Measurements from ENCODE around the gene LMO7. TPM values are rescaled to one million over a fixed set of nuclear protein-coding genes. Genes with fewer than 3 reads are reported as not detected.

The LMO7 gene
- total and polyA plus RNA-seq, 4 donors = 17.5 to 69.6 (median 38.2) TPM

DNA sequence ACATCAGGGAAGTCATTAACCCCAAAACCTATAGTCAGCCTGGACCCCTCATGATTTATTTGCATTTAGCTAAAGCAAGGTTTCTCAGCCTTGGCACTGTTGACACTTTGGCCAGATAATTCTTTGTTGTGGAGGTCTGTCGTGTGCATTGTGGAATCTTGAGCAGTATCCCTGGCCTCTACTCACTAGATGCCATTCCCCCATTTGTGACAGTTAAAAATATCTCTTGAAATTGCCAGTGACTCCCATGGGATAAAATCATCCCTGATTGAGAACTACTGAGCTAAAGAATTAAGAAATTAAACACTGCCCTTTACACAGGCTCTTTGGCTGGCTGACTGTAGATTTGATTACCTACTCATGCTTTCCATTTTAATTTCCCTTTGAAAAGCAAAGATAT, 102.7 kb downstream of the LMO7 start:
- Histone ChIP-seq H3K9ac (ENCODE audit: low read depth in 1 of 2, low read length in 2 of 2) (no peak overlapping the region), H3K4me3 (ENCODE audit: low read depth in 1 of 3, low read length in 3 of 3) (no peak overlapping the region), H3K36me3 (ENCODE audit: control insufficient read depth in 4 of 4, insufficient read depth in 3 of 4, low read depth in 1 of 4, low read length in 3 of 4) (peaks cover 0 to 2% (median 0%) of the 10 kb centered on the region in 4 donors), H3K27me3 (ENCODE audit: control insufficient read depth in 4 of 4, insufficient read depth in 4 of 4, low read length in 3 of 4) (no peaks in the 10 kb centered on the region), H3K27ac (ENCODE audit: low read depth in 1 of 2, low read length in 2 of 2) (no peak overlapping the region), H3K4me1 (ENCODE audit: control insufficient read depth in 4 of 4, insufficient read depth in 4 of 4, low read length in 3 of 4) (peaks cover 0 to 4% (median 0%) of the 10 kb centered on the region in 4 donors), H3K9me3 (ENCODE audit: control insufficient read depth in 4 of 4, low read length in 3 of 4) (no peaks in the 10 kb centered on the region)
- 84% methylated on average over 1 of the region's 1 CpG for WGBS
- DNase-seq (ENCODE audit: low spot score) = no peak
- no peak for TF ChIP-seq RXRA (IDR thresholded peaks at IDR 0.05)

DNA sequence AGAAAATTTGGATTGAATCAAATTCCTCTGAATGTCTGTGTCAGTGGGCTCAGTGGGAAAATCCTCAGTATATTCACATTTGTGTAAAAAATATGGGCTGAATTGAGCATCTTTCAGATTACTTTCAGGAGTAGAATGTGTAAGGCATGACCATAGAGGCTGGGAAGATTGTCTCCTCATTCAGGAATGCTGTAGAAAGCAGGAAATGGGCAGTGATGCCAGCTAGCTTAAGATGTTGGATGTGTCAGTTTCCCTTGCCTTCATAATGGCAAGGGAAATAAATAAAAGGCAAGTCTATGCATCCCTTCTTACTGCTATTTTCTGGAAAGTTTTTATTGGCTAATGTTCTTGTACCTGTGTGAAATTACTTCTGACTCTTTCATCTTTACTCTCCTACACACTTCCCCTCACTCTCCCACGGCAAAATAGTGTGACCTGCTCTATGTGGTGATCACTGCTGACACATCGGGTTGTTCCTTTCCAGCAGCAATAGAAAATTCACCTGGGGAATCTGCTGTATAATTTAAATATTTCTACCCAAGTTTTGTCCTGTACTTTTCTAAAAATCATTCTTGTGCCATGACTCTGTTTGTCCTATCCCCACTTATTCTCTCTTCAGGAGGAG, 103.2 kb downstream of the LMO7 start:
- no peak for TF ChIP-seq ATF3 (IDR thresholded peaks at IDR 0.05)
- no peak for TF ChIP-seq FOXA1 (IDR thresholded peaks at IDR 0.05)
- no peak for TF ChIP-seq GABPA (IDR thresholded peaks at IDR 0.05 in 1 of 2, conservative IDR thresholded peaks at IDR 0.05 in 1 of 2)
- TF ChIP-seq EGR1 (IDR thresholded peaks at IDR 0.05; ENCODE audit: low read depth in 2 of 2) = no peak
- no peak for TF ChIP-seq RAD21 (IDR thresholded peaks at IDR 0.05)
- TF ChIP-seq HNF4G (IDR thresholded peaks at IDR 0.05) = no peak
- no peak for TF ChIP-seq NR2F2 (IDR thresholded peaks at IDR 0.05)
- no peak for TF ChIP-seq TAF1 (conservative IDR thresholded peaks at IDR 0.05)
- TF ChIP-seq, protein P1, sequence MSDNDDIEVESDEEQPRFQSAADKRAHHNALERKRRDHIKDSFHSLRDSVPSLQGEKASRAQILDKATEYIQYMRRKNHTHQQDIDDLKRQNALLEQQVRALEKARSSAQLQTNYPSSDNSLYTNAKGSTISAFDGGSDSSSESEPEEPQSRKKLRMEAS (IDR thresholded peaks at IDR 0.05) = no peak
- TF ChIP-seq HNF4A (conservative IDR thresholded peaks at IDR 0.05) = no peak
- TF ChIP-seq RXRA (IDR thresholded peaks at IDR 0.05) = no peak
- TF ChIP-seq, protein P2, sequence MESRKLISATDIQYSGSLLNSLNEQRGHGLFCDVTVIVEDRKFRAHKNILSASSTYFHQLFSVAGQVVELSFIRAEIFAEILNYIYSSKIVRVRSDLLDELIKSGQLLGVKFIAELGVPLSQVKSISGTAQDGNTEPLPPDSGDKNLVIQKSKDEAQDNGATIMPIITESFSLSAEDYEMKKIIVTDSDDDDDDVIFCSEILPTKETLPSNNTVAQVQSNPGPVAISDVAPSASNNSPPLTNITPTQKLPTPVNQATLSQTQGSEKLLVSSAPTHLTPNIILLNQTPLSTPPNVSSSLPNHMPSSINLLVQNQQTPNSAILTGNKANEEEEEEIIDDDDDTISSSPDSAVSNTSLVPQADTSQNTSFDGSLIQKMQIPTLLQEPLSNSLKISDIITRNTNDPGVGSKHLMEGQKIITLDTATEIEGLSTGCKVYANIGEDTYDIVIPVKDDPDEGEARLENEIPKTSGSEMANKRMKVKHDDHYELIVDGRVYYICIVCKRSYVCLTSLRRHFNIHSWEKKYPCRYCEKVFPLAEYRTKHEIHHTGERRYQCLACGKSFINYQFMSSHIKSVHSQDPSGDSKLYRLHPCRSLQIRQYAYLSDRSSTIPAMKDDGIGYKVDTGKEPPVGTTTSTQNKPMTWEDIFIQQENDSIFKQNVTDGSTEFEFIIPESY (IDR thresholded peaks at IDR 0.05) = no peak
- no peak for TF ChIP-seq SP1 (IDR thresholded peaks at IDR 0.05)
- TF ChIP-seq CTCF (IDR thresholded peaks at IDR 0.05; ENCODE audit: low read depth, low read length, missing input control) = no peak
- no peak for TF ChIP-seq JUND (IDR thresholded peaks at IDR 0.05)
- 88% methylated on average over 2 of the region's 2 CpGs for WGBS

More for the DNA sequence above, 103.2 kb downstream of the LMO7 start:
- H3K27ac ChIP-seq (ENCODE audit: low read depth in 1 of 2, low read length in 2 of 2) = no peak overlapping the region
- no peak overlapping the region for H3K4me3 ChIP-seq (ENCODE audit: low read depth in 1 of 3, low read length in 3 of 3)
- H3K9me3 ChIP-seq (ENCODE audit: control insufficient read depth in 4 of 4, low read length in 3 of 4) = no peaks in the 10 kb centered on the region
- DNase-seq (ENCODE audit: low spot score) = no peak
- H3K36me3 ChIP-seq (ENCODE audit: control insufficient read depth in 4 of 4, insufficient read depth in 3 of 4, low read depth in 1 of 4, low read length in 3 of 4) = no peaks in the 10 kb centered on the region
- peaks cover 0 to 4% (median 0%) of the 10 kb centered on the region in 4 donors for H3K4me1 ChIP-seq (ENCODE audit: control insufficient read depth in 4 of 4, insufficient read depth in 4 of 4, low read length in 3 of 4)
- no peaks in the 10 kb centered on the region for H3K27me3 ChIP-seq (ENCODE audit: control insufficient read depth in 4 of 4, insufficient read depth in 4 of 4, low read length in 3 of 4)
- H3K9ac ChIP-seq (ENCODE audit: low read depth in 1 of 2, low read length in 2 of 2) = no peak overlapping the region
